Esophagus squamous epithelium (tissue), 4 donors: Measurements from ENCODE around the gene C3orf33.

Experiments used
- CTCF ChIP-seq, 6 experiments: fragments of 450-650 bp in 4 of 6; fragments of 200-600 bp in 2 of 6; sonication (generic) in 2 of 6; IDR thresholded peaks; one replicate each; pipeline ENCODE4 v1.5.1; 2016 to 2019; ENCODE audit warnings: antibody characterized with exemption in 6 of 6, mild to moderate bottlenecking in 4 of 6, moderate library complexity in 4 of 6
- POLR2A ChIP-seq, 4 donors: fragments of 450-650 bp; IDR thresholded peaks; one replicate each; pipeline ENCODE4 v1.6.1; 2017; ENCODE audit warnings: antibody characterized with exemption in 4 of 4, mild to moderate bottlenecking in 4 of 4, moderate library complexity in 3 of 4

GRCh38 chr3:155763870-155764463, 42.1 kb downstream of the C3orf33 start:
- TF ChIP-seq CTCF (IDR thresholded peaks at IDR 0.05) (no peak), POLR2A (IDR thresholded peaks at IDR 0.05) (no peak)
